Measurements from ENCODE around the gene PSMD13.

PSMD13 gene

DNA sequence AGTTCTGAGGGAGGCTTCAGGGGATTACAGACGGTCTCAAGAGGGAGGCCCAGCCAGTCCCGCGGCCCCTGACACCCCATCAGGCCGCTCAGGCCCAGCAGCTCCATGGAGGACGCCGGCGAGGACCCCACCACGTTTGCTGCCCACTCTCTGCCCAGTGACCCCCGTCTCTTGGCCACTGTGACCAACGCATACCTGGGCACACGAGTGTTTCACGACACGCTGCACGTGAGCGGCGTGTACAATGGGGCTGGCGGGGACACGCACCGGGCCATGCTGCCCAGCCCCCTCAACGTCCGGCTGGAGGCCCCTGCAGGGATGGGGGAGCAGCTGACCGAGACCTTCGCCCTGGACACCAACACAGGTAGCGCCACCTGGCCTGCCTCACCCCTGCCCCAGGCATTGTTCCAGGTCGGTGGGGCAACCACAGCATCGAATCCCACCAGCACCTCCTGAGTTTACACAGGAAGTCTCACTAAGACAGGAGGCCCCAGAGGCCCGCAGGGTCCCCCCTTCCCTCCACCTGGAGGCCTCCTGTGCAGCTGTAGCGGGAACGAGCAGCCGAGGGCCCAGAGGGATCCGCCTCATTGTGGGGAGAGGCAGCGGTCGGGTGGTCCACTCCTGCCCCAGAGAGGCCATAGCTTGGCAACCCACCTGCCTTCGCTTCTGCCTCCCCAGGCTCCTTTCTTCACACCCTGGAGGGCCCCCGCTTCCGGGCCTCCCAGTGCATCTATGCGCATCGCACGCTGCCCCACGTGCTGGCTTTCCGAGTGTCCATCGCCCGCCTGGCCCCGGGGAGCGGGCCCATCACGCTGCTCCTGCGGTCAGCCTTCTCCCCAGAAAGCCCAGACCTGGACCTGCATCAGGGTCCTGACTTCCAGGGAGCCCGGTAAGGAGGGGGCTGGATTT is 53.2 kb downstream of the PSMD13 start:
- TF ChIP-seq CTCF (IDR thresholded peaks at IDR 0.05), result no peak
- no peak for TF ChIP-seq ZFX (IDR thresholded peaks at IDR 0.05; ENCODE audit: borderline replicate concordance)
- H3K27ac ChIP-seq, result no peak overlapping the region

DNA sequence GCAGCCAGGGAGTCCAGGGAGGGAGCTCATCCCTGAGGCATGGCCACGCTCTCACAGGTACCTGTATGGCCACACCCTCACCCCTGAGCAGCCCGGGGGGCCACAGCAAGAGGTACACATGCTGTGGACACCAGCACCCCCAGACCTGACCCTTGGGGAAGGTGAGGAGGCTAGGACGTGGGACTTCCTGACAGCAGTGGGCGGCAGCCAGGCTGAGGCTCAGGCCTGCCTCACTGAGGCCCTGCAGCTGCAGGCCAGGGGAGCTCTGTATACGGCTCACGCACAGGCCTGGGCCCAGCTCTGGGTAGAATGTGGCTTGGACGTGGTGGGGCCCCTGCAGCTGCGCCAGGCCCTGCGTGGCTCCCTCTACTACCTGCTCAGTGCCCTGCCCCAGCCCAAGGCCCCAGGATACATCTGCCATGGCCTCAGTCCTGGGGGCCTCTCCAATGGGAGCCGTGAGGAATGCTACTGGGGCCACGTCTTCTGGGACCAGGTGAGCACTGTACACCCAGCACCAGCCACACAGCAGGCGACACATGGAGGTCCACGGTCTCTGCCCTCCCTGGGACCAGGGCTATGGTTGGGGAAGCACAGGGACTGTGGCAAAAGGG is 54.0 kb downstream of the PSMD13 start:
- TF ChIP-seq CTCF (IDR thresholded peaks at IDR 0.05) (no peak), ZFX (IDR thresholded peaks at IDR 0.05; ENCODE audit: borderline replicate concordance) (no peak)
- no peak overlapping the region for H3K27ac ChIP-seq

GRCh38 chr11:291281-292210 is 54.8 kb downstream of the PSMD13 start:
- no peak overlapping the region for H3K27ac ChIP-seq

GRCh38 chr11:292211-293121 is 55.7 kb downstream of the PSMD13 start:
- no peak overlapping the region for H3K27ac ChIP-seq
- TF ChIP-seq CTCF (IDR thresholded peaks at IDR 0.05), result no peak
- TF ChIP-seq ZFX (IDR thresholded peaks at IDR 0.05; ENCODE audit: borderline replicate concordance), result no peak

More at GRCh38 chr11:291281-292210, 54.8 kb downstream of the PSMD13 start:
- TF ChIP-seq ZFX (IDR thresholded peaks at IDR 0.05; ENCODE audit: borderline replicate concordance) (no peak), CTCF (IDR thresholded peaks at IDR 0.05) (no peak)

DNA sequence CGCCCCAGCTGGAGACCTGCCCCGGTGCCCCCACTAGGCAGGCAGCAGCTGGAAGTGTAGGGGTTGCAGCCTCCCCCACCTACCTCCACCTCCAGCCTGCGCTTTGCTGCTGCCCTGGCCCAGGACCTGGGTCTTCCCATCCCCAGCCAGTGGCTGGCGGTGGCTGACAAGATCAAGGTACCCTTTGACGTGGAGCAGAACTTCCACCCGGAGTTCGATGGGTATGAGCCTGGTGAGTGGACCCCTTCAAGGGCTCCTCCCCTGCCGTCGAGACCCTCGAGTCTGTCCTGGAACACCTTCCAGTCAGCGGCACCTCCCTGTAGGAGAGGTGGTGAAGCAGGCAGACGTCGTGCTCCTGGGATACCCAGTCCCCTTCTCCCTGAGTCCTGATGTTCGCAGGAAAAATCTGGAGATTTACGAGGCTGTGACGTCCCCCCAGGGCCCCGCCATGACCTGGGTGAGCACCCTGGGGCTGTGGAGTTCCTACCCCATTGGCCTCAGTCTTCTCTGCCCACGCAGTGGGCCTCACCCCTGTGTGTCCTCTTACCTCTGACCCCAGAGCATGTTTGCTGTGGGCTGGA is 56.6 kb downstream of the PSMD13 start:
- H3K27ac ChIP-seq, result no peak overlapping the region
- TF ChIP-seq ZFX (IDR thresholded peaks at IDR 0.05; ENCODE audit: borderline replicate concordance) (no peak), CTCF (IDR thresholded peaks at IDR 0.05) (no peak)
